Keratinocyte (primary cell): ENCODE results near the gene PAK3. TPM values are rescaled to one million over a fixed set of nuclear protein-coding genes. Genes with fewer than 3 reads are reported as not detected.

Source experiments
- DNase-seq: peaks from one replicate; pipeline ENCODE4 v3.0.0-alpha.2; 2011; ENCODE audit warnings: low read depth, missing footprints, low spot score
- FAIRE-seq: peaks from 2 replicates; lab custom pipeline; 2011; peaks lifted over from hg19 to GRCh38; lab: Jason Lieb, UNC
- H2AFZ ChIP-seq: 2 replicates; pipeline ENCODE4 v1.6.0; 2012; ENCODE audit warnings: low read length, control low read depth, inconsistent platforms; ENCODE audit not compliant: control insufficient read depth
- H3K27ac ChIP-seq: 2 replicates; pipeline ENCODE4 v1.5.1; 2011; ENCODE audit warnings: low read length; ENCODE audit not compliant: control insufficient read depth, insufficient read depth
- H3K27me3 ChIP-seq: 3 replicates; pipeline ENCODE4 v1.6.0; 2011; ENCODE audit warnings: low read length; ENCODE audit not compliant: control insufficient read depth, insufficient read depth; ENCODE audit errors: extremely low read depth
- H3K36me3 ChIP-seq, 2 experiments: 2 replicates in 1 of 2; 3 replicates in 1 of 2; pipeline ENCODE4 v1.5.1; 2011; ENCODE audit warnings: low read length in 2 of 2, mild to moderate bottlenecking in 1 of 2; ENCODE audit not compliant: control insufficient read depth in 2 of 2, insufficient read depth in 2 of 2; ENCODE audit errors: extremely low read depth in 1 of 2
- H3K4me1 ChIP-seq: 3 replicates; pipeline ENCODE4 v1.5.1; 2011; ENCODE audit warnings: low read length; ENCODE audit not compliant: control insufficient read depth, insufficient read depth; ENCODE audit errors: extremely low read depth
- H3K4me2 ChIP-seq: 3 replicates; pipeline ENCODE4 v1.6.0; 2011; ENCODE audit warnings: low read depth, low read length; ENCODE audit not compliant: control insufficient read depth, insufficient read depth; ENCODE audit errors: extremely low read depth
- H3K4me3 ChIP-seq, 3 experiments: fragments of 200-600 bp in 1 of 3; sonication (generic) in 1 of 3; 2 replicates in 2 of 3; 3 replicates in 1 of 3; pipeline ENCODE4 v1.5.1; 2011 to 2016; ENCODE audit warnings: low read length in 3 of 3, mild to moderate bottlenecking in 3 of 3, control low read depth in 2 of 3, inconsistent platforms in 1 of 3, low read depth in 1 of 3, mixed read lengths in 1 of 3, mixed run types in 1 of 3, moderate library complexity in 1 of 3; ENCODE audit not compliant: control insufficient read depth in 2 of 3, insufficient read depth in 2 of 3; ENCODE audit errors: extremely low read depth in 1 of 3
- H3K79me2 ChIP-seq: 2 replicates; pipeline ENCODE4 v1.6.0; 2012; ENCODE audit warnings: low read length; ENCODE audit not compliant: control insufficient read depth, insufficient read depth
- H3K9ac ChIP-seq: 3 replicates; pipeline ENCODE4 v1.6.0; 2011; ENCODE audit warnings: low read length; ENCODE audit not compliant: control insufficient read depth, insufficient read depth; ENCODE audit errors: extremely low read depth
- H3K9me1 ChIP-seq: 3 replicates; pipeline ENCODE4 v1.6.0; 2011; ENCODE audit warnings: low read length; ENCODE audit not compliant: control insufficient read depth, insufficient read depth; ENCODE audit errors: extremely low read depth
- H3K9me3 ChIP-seq: 2 replicates; pipeline ENCODE4 v1.5.1; 2012; ENCODE audit warnings: low read depth, low read length; ENCODE audit not compliant: control insufficient read depth
- H4K20me1 ChIP-seq: 3 replicates; pipeline ENCODE4 v1.6.0; 2011; ENCODE audit warnings: low read length; ENCODE audit not compliant: control insufficient read depth, insufficient read depth; ENCODE audit errors: extremely low read depth
- EZH2 ChIP-seq: IDR thresholded peaks from one replicate; pipeline ENCODE4 v1.6.1; 2012; ENCODE audit warnings: inconsistent platforms, mild to moderate bottlenecking, low read length, moderate library complexity
- dilution Hi-C: fragments of 300-500 bp; cut with MboI; formaldehyde crosslinking; loops from one replicate; pipeline ENCODE4 v1.7.0; 2020; ENCODE audit warnings: low sequenced_read_pairs; ENCODE audit not compliant: extremely low pct_ligation_motif_present
- polyA plus RNA-seq, 5 experiments: library from polyadenylated mRNA; depleted of rRNA in 3 of 5; stranded (reverse) in 3 of 5; stranded (forward) in 1 of 5; unstranded in 1 of 5; fragments of >200 nt; gene quantifications; 1 replicate in 1 of 5; 2 replicates in 3 of 5; 3 replicates in 1 of 5; pipeline versions ENCODE4 v1.2.1 to v1.2.3, GENCODE V29; 2011 to 2012; ENCODE audit warnings: missing spikeins in 2 of 5, low read depth in 1 of 5, low replicate concordance in 1 of 5
- TF ChIP-seq, protein P1 (sequence below), 3 experiments: IDR thresholded peaks in 1 of 3; conservative IDR thresholded peaks in 1 of 3; optimal IDR thresholded peaks in 1 of 3; 2 replicates in 2 of 3; 3 replicates in 1 of 3; pipeline versions ENCODE3 to v1.5.1; 2011; ENCODE audit warnings: low read length in 3 of 3, mild to moderate bottlenecking in 3 of 3, moderate library complexity in 2 of 3, control low read depth in 1 of 3, inconsistent platforms in 1 of 3; ENCODE audit not compliant: insufficient read depth in 2 of 3; ENCODE audit errors: extremely low read depth in 1 of 3

The PAK3 gene
- polyA plus RNA-seq, 1 donor (not counting 4 experiments of a cell fraction or from before 2014, with no cell fraction given) = 0.34 TPM

DNA sequence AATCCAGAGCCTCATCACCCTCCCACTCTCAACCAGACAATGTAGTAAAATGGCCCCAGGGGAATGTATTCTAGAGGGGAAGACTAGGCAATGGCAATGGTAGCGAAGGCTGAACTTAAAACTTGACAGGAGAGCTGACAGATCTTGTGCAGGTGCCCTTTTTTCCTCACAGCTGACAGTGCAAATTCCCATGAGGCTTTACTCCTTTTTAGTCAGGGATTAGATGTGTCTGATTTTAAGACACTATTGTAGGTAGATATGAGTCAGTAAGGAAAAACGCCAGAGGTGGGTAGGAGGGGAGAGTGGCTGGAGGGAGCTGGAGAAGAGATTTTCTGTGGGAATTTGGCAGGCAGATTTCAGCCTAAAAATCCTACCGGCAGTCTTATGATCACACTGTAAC is 163.6 kb downstream of the PAK3 start:
- no peak overlapping the region for H3K4me2 ChIP-seq
- no peaks in the 10 kb centered on the region for H3K9me3 ChIP-seq
- H3K4me1 ChIP-seq = no peaks in the 10 kb centered on the region
- no peak for DNase-seq
- H3K79me2 ChIP-seq = no peaks in the 10 kb centered on the region
- H2AFZ ChIP-seq = no peak overlapping the region
- dilution Hi-C loops = no loop called here
- no peaks in the 10 kb centered on the region for H4K20me1 ChIP-seq
- H3K9ac ChIP-seq = no peak overlapping the region
- no peak overlapping the region for H3K4me3 ChIP-seq
- peaks cover 10% of the 10 kb centered on the region for H3K27me3 ChIP-seq
- H3K9me1 ChIP-seq = no peaks in the 10 kb centered on the region
- no peak overlapping the region for H3K27ac ChIP-seq
- TF ChIP-seq EZH2 = no peak
- TF ChIP-seq, protein P1, sequence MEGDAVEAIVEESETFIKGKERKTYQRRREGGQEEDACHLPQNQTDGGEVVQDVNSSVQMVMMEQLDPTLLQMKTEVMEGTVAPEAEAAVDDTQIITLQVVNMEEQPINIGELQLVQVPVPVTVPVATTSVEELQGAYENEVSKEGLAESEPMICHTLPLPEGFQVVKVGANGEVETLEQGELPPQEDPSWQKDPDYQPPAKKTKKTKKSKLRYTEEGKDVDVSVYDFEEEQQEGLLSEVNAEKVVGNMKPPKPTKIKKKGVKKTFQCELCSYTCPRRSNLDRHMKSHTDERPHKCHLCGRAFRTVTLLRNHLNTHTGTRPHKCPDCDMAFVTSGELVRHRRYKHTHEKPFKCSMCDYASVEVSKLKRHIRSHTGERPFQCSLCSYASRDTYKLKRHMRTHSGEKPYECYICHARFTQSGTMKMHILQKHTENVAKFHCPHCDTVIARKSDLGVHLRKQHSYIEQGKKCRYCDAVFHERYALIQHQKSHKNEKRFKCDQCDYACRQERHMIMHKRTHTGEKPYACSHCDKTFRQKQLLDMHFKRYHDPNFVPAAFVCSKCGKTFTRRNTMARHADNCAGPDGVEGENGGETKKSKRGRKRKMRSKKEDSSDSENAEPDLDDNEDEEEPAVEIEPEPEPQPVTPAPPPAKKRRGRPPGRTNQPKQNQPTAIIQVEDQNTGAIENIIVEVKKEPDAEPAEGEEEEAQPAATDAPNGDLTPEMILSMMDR (optimal IDR thresholded peaks at IDR 0.05 in 1 of 3, IDR thresholded peaks at IDR 0.05 in 1 of 3, conservative IDR thresholded peaks at IDR 0.05 in 1 of 3; ENCODE audit: extremely low read depth in 1 of 3, insufficient read depth in 2 of 3, low read length in 3 of 3) = no peak
- FAIRE-seq = no peak
- H3K36me3 ChIP-seq = no peaks in the 10 kb centered on the region

DNA sequence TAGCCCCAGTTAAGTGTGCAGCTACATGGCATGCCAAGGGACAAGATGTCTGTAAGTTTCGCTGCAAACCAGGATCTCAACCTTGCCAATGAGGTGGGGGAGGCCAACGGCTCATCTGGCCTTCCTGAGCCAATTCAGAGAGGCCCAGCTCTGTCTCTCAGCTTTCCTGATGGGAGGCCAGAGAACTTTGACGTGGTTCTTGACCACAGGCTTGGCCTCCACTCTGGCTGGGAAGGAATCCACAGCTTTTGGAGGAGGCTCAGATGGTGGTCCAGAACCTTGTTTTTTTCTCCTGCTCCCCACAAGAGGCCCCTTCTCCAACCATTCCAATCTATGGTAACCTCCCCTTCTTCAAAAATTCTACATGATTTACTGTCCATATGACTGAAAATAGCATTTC is 164.5 kb downstream of the PAK3 start:
- Histone ChIP-seq H3K4me2 (no peak overlapping the region), H3K9ac (no peak overlapping the region), H2AFZ (no peak overlapping the region), H3K9me3 (no peaks in the 10 kb centered on the region), H3K36me3 (no peaks in the 10 kb centered on the region), H3K9me1 (no peaks in the 10 kb centered on the region), H3K4me3 (no peak overlapping the region), H4K20me1 (no peaks in the 10 kb centered on the region), H3K27me3 (peaks cover 10% of the 10 kb centered on the region), H3K27ac (no peak overlapping the region), H3K79me2 (no peaks in the 10 kb centered on the region), H3K4me1 (no peaks in the 10 kb centered on the region)
- dilution Hi-C loops = no loop called here
- DNase-seq (no peak), FAIRE-seq (no peak)
- TF ChIP-seq EZH2 = no peak
- TF ChIP-seq, protein P1 (optimal IDR thresholded peaks at IDR 0.05 in 1 of 3, IDR thresholded peaks at IDR 0.05 in 1 of 3, conservative IDR thresholded peaks at IDR 0.05 in 1 of 3; ENCODE audit: extremely low read depth in 1 of 3, insufficient read depth in 2 of 3, low read length in 3 of 3) = no peak
